HG03565 (cell line): Measurements from ENCODE around the gene CCDC57.

Experiments used
- ATAC-seq: cut with Tn5 transposase; IDR thresholded peaks from one replicate; pipeline ENCODE4 v1.9.1; 2021; ENCODE audit warnings: mild to moderate bottlenecking, moderate library complexity; ENCODE audit not compliant: unreplicated experiment

CCDC57 gene

DNA sequence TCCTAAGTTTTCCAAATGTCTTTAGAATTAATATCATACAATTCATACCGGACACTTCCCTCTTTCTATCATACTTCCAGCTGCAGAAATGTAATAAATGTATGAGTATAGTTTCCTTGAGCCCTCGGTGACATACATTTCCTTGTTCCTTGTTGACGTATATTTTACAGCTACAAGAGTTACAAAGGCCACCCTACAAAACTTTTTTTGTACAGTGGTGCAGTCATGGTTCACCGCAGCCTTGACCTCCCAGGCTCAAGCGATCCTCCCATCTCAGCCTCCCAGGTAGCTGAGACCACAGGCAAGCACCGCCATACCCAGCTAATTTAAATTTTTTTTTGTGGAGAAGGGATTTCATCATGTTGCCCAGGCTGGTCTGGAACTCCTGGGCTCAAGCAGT, 139.8 kb downstream of the CCDC57 start:
- no peak for ATAC-seq

DNA sequence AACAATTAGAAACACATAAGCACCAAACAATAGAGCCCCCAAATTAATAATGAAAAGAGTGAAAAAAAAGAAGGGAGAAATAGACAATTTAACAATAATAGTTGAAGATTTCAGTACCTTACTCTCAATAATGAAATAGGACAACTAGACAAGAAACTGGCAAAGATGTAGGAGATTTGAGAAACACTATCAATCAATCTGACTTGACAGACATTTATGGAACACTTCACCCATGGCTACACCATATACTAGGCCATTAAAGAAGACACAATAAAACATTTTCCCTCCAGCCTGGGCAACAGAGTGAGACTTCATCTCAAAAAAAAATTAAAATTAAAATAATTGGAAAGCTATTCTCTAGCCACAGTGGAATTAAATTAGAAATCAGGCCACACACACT, 142.0 kb downstream of the CCDC57 start:
- ATAC-seq, result no peak

DNA sequence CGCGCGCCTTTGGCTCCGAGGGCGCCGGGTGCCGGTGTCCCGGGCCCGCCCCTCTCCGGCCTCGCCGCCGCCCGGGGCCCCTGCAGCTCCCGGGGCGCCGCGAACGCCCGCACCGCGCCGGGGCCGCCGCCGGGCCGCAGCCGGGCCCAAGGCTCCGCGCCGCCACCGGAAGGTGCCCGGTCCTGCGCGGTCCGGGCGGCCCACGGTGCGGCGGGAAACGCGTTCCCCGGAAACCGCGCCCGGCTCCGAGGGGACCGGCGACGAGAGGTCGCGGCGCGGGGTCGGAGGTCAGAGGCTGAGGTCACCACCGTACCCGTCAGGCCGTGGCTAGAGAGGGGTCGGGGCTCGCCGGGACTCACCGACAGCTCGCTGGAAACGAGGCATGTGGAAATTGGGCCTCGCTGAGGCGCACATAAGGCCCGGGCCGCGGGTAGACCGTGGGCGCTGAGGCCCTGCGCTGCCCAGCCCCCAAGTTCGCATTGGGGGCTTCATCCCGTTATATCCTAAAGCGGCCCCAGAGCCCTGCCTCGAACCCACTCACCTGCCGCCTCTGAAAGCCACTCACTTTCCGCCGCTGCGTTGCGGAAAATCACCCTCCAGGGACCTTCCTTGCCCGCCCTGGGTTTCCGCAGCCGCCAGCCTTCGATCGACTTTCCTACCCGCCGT, 146.9 kb downstream of the CCDC57 start, which contains the start of gene DUS1L:
Gene DUS1L, minus strand, starts transcription at position 167 of the 666 bp plus-strand sequence. CDS start 745 bp downstream, outside the sequence.
- ATAC-seq, result peak; percentile 61

DNA sequence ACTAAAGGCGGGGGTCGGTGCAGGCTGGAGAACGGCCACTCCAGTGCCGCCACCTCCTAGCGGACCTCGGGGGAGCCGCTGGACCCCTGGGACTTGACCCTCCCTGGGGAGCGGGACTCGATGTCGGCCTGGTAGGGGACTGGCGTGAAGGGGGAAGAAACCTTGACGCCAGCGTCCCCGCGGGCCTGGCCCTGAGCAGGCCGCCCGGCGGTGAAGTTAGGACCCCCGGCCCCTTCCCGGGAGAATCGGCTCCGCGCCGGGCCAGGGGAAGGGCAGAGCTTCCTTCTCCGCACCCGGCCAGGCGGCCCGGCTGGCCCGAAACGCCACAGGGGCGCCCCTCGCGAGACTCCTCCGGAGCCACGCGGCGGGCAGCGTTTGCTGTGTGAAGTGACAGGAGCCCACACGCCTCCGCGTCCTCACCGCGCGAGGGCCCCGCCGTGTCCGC, 147.4 kb downstream of the CCDC57 start:
- ATAC-seq, result peak; percentile 27

DNA sequence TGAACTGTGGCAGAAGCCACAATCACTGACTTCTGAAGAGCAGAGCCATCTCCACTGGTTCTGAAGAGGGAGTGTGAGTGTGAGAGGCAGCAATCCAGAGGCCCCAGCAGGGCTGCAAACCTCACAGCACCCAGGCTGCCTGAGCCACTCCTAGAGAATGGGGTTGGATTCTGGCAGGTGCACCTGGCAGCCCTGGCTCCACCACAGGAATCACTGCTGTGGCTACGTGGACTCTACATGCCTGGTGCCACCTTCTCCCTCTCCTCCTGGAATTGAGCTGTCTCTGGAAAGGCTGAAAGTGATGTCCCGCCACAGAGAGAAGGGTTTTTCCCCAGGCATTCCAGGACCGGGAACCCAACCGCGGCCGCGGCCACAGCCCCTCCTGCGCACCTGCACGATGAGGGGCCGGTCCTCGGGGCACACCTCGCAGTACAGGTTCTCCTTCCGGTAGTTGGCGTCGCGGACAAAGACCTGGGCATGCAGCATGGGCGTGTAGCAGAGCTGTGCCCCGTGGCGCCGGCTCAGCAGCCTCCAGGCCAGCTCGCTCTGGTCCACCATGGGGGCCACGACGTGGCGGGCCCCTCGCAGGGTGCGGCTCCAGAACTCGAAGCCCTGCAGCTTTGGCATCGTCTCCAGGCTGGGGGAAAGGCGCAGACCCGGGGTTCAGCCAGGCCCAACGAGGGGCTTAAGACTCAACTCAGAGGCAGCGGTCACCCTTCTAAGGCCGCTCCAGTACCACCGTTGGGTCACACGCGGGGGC, 148.0 kb downstream of the CCDC57 start:
- no peak for ATAC-seq

DNA sequence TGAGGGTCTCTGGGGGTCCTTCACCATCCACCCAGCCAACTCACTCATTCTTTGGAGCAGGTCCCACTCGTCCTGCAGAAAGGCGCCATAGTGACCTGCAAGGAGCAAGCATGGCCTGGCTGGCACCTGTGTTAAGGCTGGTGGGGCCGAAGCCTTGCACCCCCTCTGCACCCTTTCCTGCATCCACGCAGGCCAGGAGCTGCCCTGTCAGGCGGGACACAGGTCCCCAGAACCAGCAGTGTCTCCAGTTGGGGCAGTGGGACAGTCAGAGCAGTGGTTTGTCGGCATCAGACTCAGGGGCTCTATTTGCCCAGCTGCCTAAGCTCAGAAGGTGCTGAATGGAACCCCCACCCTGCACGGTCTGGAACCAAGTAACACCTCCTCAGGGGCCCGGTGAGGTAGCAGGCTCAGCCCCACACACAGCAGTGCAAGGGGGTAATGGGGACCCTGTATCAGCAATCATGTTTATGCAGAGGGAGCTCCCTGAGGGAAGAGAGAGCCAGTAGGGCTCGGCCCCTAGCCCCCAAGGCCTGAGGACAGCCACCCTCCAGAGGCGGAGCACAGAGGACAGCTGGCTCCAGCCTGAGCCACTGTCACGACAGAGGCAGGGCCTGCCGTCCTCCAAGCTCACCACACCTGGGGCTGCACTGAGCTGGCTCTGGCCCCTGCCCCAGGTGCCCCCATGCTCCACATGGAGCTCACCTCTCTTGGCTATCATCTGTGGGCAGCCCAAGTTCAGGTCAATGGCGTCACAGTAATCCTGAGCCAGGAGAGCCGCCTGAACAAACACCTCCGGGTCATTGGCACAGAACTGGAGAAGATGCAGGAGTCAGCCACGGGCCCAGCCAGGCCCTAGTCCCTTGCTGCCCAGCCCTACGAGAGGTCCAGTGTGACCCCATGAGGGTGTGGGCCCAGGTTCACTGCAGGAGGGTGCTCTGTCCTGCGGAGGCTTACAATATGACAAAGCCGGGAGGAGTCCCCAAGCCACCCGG, 148.9 kb downstream of the CCDC57 start:
- no peak for ATAC-seq

DNA sequence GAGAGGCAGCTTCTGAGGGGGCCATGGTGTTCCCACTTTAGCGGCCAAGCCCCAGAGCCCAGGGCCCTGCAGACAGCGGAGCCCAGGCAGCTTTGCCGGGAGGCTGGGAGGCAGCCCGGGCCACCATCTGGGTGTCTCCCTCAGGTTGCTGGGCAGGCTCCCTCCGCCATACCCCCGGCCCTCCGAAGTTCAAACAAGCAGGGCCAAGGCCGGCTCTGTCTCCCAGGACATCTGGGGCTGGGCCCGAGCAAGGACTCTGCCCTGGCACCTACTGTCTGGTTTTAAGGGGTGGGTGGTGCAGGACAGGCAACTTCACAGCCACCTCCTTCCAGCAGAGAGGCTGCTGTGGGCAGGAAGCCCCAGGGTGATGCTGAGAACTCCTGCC, 149.7 kb downstream of the CCDC57 start:
- ATAC-seq, result no peak

DNA sequence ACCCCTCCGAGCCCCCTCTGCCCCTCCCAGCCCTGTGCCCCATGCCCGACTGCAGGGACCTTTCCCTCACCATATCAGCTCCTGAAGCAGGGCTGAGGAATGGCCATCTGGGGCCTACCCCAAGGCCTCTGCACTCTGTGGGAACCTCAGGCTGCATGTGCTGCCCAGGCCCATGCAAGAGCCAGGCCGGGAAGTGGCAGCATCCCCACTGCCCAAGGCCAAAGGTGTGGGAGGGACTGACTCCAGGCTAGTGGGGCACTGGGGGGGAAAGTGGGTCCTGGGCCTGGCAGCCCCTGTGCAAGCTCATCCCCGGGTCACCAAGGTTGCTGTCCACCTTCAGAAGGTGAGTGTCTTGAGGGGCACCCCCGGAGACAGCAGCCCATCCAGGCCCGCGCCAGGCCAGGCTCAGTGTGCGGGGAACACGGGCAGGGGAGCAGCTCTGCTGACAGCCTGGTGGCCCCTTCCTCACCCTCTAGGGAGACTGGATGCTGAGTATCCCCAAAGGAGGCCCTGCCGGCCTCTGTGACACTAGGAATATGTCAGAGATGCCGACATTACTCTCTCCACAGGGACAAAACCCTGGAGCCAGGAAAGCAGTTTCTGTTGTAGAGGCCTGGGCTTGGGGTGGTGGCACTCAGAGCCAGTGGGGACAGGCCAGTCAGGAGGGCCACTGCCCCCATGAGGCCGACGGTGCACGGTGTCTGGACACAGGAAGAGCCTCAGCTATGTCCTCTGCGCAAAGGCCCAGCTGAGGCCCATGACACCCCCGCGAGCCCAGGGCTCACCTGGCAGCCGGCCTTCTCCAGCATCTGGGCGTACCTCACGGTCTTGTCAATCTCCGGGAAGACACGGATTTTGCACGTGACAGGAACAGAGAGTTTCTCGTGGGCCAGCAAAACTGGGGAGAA, 150.3 kb downstream of the CCDC57 start:
- ATAC-seq, result no peak

DNA sequence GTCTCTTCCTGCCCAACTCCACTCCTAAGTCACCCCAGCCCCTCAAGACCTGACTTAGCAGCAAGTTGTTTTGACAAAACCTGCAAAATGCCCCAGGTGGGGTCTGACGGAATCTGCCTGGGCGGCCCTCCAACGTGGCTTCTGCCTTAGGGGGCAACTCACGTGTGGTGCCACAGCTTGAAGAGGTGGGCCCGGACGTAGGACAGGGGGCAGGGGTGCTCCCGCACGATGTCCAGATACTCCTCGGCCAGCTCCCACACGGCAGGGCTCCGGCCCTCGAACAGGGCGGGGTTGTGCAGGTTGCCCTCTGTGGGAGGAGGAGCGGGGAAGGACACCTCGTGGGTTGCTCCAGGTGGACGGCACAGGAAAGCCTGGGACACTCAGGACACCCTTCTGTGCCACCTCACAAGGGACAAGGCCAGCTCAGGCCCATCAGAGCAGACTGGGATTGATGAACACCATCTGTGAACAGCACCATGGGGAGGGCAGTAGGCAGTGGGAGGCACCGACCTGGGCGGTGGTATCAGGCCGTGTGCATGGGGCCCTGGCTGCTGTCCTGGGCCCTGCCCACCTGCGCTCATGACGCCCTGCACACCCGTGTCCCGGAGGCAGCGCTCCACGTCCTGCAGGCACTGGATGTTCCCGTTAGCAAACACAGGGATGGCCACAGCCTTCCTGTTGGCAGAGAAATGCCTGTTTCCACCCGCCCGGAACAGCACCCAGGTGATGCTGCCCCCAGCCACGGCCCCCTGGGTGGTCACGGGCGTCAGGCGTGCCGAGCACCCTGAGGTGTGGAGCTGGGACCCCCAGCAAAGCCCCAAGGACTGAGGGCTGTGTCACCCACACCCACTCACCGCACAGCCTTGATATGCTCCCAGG, 151.4 kb downstream of the CCDC57 start:
- ATAC-seq, result no peak

DNA sequence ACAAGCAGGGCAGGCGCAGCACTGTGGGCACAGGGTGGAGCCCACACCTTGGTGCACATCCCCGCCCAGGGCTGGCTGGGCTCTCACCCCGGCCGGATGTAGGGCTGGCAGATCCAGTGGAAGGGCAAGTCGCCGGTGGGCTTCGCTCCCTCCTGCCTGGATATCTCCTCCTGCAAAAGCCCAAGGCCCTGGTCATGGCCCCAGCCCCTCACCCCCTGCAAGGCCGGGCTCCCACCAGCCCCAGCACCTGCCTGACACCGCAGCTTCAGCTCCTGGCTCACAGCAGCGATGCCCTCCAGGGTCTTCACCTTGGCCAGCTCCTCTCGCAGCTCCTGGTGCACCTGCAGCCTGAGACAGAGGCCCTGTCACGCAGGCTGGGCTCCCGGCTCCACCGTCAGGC, 152.0 kb downstream of the CCDC57 start:
- ATAC-seq, result no peak

DNA sequence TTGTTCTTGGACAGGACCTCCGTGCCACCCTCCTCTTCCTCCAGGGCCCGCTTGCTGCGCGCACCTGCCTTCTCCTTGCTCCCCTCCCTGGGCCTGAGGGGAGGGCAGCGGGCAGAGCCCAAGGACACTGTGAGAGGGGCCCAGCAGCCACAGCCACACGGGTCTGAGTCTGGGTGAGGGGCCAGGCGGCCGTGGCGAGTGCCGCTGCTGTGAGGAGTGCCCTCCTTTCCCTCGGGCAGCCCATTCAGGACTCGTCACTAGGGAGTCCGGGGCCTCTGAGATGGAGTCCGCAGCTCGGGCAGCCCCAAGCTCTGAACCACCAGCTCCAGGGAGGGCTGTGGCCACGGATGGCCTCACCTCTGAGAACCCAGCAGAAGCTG, 152.7 kb downstream of the CCDC57 start:
- ATAC-seq, result no peak

DNA sequence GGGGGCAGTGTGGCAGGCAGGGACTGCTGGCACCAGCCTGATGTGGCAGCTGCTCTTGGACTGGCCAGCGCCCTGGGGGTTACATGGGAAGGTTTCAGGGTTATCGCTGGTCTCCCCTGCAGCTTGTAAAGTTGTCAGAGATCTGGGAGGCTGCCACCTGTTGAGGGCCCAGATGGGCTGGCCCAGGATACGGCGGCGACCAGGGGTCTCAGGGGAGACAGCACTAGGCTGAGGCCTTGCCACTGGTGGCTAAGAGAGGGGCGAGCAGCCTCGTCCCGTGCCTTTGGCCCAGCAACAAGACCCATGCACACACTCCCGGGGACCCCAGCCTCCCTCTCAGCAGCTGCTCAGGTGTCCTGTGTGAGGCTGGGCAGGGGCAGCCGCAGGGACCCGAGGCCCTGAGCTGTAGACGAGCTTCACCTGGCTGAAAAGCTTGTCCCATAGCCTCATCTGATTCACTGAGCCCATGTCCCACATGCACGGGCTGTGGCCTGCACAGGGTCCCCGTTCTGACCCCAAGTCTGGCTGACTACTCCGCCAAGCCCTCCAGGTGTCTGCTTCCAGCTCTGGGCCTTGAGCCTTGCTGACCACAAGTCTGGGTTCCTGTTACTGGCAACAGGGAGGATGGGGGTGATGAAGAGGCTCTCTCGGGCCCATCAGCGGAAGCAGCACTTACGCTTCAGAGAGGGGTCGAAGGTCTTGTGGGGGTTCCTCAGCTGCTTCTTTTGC, 153.2 kb downstream of the CCDC57 start:
- no peak for ATAC-seq

DNA sequence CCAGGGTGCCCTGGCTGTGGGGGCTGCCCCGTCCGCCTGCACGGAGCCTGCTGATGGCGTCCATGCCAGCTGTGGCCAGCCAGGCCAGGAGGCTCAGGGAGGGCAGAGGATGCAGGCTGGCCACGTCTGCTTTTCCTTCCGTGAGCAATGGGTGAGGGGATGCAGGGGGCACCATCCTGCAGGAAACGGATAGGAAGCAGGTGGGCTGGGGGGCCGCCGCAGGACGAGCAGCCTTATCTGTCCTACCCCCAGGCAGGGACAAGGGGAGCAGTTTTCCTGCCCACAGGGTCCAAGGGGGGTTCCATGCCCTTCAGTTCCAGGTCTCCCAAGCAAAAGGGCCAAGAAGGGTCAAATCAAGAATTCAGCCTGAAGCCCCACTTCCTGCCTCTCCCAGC, 153.8 kb downstream of the CCDC57 start:
- no peak for ATAC-seq

DNA sequence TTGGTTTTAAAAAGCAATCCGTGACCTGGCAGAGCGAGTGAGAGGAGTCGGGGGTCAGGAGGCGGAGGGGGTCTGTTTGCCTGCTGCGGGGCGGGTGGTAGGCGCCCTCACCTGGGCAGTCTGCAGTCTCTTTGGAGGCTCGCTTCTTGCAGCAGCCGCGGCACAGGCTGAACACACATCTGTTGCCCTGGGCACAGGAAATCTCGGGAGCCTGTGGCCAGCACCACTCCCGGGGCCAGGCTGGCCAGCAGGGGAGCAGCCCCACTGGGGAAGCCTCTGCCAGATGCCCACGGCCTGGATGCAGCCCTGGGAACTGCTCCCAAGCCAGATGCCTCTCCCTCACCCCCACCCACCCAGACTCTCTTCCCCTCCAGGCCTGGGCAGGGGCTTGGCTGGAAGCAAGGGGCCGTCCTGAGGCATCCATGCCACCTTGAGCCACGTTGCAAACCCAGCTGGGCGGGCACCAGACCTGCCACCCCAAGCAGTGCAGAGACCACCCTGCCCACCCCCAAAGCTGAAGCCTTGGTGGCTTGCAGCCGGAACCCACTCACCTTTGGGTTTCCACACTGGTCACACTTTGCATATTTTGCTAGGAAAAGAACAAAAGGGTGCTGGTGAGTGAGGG, 154.3 kb downstream of the CCDC57 start:
- ATAC-seq, result no peak

DNA sequence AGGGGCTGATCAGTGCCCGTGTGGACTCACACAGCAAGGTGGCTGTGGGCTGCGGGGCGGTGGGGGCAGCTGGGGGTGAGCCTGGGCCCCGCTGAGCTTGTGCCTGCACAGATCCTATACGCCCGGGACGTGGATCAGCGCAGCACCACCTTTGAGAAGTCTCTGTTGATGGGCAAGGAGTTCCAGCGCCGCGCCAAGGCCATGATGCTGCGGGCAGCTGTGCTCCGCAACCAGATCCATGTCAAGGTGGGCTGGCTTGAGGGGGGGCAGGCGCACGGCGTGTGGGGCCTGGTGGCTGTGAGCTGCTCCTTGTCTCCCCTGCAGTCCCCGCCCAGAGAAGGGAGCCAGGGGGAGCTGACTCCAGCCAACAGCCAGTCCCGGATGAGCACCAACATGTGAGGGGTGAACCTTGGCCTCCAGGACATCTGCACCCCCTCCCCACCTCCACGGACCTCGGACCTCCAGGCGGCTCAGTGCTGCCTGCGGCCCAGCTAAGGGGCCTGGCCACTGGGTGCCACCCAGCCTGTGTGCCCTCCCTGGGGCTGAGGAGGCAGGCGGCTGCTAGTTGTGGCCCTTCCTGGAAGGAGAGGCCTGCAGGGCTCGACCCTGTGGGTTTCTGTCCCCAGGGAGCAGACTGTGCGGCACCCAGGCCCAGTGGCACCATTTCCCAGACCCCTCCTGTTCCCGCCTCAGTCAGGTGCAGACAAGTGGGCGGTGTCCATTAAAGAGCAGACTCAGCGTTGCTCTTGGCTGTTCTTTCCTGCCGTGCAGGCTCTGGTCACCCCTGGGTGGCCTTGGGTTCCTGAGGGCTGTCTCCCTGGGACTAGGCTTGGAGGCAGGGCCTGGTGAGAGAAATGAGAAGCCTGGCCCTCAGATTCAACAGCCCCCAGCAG, 155.7 kb downstream of the CCDC57 start:
- no peak for ATAC-seq

DNA sequence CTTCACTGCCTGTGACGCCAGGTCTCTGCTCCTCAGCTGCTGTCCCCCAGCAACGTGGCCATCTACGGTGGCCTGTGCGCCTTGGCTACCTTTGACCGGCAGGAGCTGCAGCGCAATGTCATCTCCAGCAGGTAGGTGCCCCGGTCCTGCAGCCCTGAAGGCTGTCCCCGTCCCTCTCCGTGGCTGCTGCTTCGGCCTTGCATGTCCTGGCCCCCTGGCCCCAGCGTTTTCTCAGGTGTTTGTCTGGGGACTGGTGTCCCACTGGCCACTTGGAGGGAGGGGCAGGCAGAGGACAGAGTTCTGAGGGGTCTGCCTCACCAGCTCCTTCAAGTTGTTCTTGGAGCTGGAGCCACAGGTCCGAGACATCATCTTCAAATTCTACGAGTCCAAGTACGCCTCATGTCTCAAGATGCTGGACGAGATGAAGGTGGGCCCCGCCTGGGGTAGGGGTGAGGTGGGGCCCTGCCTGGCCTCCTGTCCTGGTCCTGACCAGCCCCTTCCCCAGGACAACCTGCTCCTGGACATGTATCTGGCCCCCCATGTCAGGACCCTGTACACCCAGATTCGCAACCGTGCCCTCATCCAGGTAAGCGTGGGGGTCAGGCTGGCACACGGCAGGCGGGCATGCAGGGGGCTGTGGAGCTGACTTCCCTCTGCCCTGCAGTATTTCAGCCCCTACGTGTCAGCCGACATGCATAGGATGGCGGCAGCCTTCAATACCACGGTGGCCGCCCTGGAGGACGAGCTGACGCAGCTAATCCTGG, 156.5 kb downstream of the CCDC57 start:
- ATAC-seq, result no peak
